HG02852 (cell line): ENCODE measurements around the gene BRD3.

ENCODE experiments used
- ATAC-seq: cut with Tn5 transposase; IDR thresholded peaks from one replicate; pipeline ENCODE4 v1.9.1; 2021; ENCODE audit warnings: mild to moderate bottlenecking, moderate library complexity; ENCODE audit not compliant: unreplicated experiment

The BRD3 gene

DNA sequence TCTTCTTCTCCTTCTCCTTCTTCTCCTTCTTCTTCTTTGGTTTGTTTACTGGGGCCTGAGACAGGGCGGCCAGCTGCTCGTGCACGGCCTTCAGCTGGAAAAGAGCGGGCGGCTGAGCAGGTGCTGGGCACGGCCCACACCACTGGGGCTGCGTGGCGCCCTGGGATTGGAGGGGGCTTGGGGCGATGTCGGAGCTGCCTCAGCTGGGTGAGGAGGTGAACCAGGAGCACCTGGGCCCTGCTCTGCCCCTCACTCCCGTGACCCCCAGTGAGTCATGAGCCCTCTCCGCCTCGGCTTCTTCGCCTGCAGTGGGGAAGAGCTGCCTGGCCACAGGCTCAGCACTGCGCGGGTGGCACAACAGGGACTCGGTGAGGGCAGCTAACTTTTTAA lies 27.7 kb downstream of the BRD3 start:
- no peak for ATAC-seq

DNA sequence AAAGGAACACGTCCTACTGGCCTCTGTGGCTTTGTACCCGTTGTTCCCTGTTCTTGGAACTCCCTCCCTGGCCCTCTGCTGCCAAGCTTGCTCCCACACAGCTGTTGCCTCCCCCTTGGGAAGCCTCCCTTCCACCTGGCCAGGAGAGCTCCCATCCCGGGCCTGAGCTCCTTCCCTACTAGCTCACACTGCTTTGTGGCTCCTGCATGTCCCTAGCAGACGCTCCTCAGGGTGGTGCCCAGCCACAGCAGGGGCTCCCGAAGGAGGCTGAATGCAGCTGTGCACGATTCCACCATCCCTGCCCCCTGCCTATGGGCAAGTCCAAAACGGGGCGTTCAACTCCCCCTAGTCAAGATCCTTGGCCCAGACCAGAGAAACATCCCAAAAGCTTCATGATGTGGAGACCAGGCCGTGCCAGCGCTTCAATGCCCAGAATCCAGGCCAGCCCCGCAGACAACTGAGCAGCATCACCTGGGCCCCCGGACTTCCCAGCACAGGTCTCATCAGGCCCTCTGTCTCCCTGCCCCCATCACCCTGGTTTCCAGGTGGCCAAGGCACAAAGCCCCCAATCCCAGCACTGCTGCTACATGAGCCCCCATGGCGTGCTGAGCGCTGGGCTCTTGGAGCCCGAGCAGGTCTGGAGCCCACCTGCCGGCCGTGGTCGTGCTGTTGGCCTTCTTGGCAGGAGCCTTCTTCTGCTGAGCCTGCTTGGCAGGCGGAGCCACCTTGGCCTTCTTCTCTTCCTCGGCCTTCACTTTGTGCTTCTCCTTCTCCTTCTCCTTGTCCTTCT lies 28.2 kb downstream of the BRD3 start:
- no peak for ATAC-seq

DNA sequence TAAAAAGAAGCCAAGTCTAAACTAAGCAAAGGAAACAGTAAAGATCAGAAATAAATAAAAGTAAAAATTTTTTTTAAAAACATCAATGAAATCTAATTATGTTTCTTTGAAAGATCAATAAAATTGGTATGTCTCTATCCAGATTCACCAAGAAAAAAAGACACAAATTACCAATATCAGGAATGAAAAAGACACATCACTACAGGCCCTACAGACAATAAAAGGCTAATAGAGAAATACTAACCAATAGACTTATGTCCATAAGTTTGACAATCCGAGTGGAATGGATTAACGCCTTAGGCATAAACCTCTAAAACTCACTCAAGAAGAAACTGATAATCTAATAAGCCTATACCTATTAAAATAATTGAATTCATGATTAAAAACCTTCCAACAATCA lies 30.2 kb downstream of the BRD3 start:
- ATAC-seq, result no peak

DNA sequence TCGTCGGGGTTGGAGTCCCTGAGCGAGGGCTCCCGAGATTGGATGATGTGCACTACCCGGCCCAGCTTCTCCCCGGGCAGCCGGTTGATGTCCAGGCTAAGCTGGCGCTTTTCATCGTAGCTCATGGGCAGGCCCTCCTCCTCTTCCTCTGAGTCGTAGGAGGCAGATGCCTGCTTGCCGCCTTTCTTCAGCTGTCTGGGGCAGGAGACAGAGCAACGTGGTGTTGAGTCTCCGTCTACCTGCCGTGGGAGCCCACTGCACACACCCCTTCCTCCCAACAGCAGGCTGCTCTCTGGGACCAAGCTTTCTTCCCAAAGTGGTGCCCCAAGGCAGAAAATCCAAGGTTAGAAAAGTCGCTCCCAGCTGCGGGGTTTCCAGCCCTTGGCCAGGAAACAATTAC lies 31.7 kb downstream of the BRD3 start:
- ATAC-seq, result no peak

DNA sequence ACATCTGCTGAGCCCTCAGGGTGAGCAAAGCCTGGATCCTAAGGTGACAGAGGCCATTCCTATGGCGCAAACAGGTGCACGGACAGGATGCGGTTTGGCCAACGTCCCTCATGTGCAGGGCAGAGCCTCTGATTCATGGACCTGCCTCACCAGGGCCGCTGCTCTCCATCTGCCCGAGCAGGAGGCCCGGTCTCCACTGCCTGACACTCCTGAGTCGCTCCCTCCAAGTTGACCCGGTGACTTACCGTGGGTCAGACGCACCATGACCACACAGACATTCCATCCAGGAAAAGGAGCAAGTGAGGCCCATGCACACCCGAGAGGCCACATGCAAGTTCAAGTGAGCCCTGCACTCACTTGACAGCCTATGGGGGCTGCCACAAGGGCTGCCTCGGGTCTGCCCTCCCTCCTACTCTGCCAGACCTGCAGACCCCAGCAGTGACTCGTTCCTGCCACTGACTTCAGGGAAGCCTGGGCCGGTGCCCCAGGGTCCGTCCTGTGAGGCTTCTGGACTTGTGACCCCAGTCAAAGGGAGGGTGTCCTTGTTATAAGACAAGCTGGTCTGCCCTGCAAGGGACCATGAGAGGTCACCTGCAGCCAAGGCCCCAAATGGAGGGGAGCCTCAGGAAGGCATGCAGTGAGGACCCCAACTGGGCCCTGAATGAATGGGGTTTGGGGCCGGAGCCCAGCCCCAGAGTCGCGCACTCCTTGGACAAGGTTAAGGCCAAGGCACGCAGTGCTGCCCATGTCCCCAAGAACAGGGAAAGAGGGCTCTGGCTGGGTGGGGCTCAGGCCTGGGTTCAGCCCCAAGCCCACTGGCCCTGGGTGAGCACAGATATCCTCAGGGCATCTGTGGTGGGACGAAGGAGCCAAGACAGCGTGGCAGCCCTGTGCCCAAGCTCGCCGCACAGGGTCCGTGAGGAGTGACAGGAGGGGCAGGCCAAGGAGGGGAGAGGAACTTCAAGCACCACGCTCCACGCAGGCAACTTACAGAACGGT lies 32.5 kb downstream of the BRD3 start:
- ATAC-seq, result no peak

DNA sequence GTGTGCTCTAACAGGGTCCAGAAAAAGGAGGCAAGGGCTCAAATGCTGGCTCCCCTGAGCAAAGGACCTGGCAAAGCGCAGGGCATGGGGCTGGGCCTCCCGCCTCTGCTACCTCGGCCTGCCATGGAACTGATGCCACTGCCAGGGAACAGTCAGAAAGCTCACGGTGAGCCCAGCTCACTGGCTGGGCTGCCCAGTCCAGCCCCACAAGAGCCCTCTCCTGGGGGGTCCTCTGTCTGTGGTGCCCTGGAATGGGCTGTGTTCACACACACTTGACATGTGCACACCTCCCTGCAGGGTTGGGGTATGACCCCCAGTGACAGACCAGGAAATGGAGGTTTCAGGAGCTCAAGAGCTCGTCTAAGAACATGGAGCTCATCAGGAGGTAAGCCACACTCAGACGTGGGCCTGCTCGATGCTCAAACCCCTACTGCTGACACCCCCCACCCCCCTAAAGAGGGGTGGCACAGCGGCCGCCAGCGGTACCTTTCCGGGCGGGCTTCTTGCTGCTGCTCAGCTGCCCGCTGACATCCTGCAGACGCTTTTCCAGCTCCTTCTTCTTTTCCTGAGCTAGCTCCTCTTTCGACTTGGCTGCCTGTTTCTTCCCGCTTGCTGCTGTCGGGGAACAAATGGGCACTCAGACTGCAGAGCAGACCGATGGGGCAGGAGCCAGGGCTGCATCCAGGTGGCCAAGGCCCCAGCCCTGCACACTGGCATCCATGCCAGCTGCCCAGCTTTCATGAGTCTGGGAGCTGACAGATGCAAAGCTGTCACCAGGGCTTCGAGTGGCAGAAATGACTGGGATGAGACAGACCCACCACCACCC lies 33.4 kb downstream of the BRD3 start:
- no peak for ATAC-seq

DNA sequence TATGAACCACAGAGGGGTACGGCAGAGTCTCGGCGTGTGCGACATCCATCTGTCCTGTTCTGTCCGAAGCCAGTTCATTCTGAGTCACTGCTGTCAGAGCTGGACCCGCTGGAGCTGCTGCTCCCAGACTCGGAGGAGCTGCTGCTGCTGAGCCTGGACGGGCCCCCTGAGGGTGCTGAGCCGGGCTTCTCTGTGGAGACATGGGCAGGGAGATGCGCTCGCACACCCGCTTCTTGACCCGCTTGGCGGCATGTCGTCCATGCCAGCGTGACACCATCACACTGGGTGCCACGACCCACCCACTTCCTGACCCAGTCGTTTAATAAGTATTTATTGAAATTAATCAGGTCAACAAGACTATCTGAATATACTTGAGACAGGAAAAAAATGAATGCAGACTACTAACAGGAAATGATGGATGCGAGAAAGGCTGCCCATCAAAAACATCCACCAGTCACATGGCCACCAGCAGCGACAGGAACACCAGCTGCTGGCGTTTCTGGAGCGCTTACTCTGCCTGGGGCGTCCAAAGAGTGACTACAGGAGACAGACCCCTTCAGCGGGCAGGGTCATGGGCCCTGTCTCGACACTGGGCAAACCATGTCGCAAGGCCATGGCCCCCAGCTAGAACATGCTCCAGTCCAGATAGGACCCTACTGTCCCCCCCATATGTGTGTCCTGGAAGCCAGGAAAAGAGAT lies 34.2 kb downstream of the BRD3 start:
- ATAC-seq, result no peak

DNA sequence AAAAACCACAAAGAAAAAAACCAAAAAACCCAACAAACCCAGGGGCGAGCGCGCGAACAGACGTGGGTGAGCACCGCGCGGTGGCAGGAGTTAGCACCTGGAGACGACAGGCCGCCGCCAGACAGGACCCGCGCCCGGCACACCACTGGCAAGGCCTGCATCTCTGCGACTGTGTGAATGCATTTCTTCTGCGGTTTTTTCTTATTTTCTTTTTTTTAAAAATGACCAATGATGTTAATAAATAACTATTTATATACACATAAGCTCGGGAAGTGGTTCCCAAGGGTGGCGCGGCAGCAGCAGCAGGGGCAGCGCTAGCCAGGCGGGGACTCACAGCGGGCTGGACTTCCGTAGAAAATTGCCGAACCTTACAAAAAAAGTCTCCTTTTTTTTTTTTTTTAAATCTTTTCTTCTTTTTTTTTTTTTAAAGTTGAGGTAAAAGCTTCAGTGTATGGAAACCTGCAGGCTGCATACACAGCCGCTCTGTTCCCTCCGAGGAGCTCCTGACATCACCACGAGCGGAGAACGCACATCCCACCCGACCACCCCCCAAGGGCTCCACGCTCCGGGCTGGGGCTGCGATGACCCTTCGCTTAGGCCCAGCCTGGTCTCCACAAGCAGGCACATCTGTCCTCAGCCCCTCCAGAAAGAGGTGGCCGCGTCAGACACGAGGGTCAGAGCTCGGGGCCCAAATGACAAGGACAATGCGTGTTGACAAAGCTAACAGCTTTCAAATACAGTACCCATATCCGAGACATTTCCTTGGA lies 35.2 kb downstream of the BRD3 start:
- no peak for ATAC-seq

DNA sequence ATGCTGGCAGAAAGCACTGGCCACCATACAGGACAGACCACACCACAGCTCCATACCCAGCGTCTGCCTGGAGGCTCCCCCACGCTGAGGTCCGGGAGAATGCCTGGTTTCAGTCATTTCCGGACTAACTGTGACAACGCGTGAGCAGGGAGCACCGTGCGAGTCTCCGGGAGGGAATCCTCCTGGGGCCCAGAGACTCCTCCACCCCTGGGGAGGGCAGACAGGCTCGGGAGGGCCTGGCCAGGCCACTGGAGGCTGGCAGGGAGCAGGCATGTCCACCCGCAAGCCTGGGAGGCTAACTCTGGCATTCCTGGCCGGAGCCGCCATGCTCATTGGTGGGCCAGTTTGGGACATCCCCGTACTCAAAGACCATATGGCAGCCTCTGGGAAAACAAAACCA lies 36.0 kb downstream of the BRD3 start:
- no peak for ATAC-seq

DNA sequence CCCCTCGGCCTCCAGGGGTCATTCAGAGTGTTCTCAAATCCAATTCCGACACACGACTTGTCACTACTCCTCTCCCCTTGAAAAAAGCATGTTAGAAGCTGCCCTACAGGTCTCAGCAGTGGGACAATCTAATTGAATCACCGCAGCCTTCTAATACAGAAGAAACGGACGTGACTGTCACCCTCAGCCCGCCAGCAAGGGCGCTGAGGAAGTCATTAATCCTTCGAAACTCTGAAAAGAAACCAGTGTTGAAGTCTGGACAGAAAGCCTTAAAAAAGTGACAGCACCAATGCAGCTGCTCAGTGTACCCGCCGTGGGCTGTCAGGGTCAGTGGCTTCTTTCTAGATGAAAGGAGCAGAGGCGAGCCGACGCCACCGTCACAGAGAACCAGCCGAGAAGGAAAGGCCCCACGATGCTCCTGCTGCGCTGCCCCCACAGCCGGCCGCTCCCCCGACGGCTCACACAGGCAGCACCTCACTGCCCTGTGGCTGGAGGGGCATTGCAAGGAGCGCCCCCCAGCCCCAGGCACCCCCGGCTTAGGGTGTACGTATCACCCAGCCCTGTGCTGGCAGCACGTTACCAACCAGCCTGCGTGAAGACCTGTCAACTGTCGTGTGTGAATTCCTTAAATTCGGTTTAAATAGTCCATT lies 36.9 kb downstream of the BRD3 start:
- ATAC-seq, result no peak

DNA sequence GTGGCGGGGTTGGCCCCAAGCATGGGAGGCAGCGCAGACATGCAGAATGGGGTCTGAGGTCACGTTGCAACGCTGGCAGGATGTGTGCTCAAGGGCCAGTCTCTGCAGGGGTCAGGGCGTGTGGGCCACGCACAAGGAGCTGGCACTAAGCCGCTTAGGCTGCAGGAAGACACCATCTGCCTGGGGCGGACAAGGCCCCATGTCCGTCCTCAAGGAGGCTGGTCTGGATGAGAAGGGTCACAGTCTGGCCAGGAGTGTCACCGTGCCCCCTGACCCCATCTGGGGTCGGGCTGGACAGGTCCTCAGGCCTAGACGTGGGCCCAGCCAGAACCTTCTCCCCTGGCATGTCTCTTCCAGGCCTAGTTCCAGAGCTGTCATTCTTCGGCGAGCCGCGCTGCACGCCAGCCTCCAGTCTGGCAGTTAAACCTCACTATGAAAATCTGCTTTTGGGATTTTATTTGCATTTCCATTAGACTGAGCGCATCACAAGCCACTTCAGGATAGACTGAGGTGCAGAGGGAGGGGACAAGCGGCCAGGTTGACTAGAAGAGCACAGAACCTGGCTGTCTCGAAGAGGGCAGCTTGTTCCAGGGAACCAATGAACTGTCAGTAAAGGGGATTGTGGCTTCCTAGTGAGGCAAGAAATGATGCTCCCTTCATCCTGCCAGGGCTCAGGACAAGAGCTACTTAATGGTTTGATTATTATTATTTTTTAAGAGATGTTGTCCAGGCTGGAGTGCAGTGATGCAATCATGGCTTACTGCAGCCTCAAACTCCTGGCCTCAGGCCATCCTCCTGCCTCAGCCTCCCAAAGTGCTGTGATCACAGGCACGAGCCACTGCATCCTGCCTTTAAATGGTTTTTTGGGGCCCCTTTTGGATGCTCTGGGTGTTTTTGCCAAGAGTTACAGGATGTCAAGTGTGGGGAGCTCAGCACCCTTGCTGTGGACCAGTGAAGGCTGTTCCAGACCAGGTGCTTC lies 38.3 kb downstream of the BRD3 start:
- ATAC-seq, result no peak

DNA sequence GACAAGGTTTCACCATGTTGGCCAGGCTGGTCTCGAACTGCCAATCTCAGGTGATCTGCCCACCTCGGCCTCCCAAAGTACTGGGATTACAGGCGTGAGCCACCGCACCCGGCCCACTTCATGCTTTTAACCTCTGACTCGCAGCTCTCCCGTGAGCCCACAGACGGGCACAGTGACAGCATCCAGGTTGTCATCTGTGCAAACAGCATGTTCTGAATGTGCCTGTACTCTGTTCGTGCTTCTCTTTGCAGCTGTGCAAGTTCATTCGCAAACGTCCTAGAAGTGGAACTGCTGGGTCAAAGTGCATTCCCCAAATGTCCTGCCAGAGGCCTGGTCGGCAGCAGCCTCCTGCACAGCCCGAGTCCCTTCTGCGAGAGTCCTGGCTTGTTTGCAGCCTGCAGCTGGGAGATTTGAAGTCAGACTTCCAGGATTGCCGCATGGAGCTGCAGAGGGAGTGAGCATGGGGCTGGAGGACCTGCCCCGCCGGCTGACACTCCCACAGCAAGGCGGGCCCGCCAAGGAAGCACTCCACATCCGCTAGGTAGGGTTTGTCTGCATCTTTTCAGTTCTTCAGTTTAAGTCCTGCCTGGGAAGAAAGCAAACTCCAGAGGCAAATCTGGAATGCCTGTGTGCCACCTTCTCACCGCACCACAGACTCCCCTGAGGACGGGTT lies 39.1 kb downstream of the BRD3 start:
- no peak for ATAC-seq

DNA sequence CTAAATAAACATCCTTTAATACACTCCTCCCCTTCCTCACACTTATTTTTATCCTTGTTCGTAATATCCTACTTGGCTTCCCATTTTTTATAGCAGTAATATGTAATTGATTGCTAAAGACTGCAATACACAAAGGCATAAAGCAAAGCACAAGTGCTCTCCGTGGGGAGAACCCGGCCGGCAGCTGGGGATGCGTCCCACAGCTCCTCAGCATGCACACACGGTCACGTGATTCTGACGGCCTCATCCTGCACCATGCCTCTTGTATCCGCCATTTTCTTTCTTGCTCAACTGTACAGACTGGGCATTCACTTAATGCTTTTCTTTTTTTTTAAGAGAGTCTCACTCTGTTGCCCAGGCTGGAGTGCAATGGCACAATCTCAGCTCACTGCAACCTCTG lies 39.8 kb downstream of the BRD3 start:
- no peak for ATAC-seq

DNA sequence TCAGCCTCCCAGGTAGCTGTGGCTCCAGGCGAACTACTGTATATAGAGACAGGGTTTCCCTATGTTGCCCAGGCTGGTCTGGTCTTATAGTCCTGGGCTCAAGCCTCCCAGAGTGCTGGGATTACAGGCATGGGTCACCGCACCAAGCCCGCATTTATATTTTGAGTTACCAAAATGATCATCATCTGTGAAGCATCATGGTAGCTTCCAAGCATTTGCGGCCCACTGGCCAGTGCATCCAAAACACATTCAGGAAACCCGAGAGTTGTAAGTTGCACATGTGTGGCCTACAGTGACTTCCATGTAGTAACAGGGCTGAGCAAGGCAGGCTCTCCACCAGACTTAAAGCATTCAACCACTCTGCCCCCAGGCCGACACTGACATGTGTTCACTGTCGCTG lies 40.3 kb downstream of the BRD3 start:
- ATAC-seq, result no peak

DNA sequence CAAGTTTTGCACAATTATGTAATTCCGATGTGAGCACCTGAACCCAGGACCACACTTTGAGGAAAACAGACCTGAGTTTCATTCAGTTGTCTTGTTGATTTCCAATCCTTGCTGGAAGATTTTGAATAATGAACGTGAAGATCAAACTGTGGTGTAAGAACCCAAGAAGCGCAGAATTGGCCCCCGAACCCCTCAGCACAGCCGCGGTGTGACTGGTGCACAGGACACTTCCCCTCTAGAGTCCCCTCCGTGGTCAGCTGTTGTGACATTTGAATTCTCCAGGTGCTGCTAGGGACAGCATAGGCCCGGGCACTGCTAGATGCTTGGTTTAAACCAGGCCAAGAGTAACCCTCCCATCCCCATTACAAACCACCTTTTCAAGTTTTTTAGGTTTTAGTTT lies 40.8 kb downstream of the BRD3 start:
- no peak for ATAC-seq

DNA sequence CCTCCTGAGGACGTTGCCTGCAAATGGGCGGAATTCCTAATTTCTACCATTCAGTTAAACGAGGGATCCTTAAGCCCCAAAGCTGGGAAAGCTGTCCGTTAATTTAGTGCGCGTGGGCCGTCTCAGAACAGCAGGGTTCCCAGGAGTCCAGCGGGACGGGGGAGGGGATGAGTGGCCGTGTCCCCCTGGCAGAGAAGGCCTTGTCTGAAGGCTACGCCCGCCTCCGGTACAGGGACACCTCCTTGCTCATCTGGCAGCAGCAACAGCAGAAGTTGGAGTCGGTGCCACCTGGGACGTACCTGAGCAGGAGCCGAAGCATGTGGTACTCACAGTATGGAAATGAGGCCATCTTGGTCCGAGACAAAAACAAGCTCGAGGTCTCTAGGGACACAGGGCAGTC lies 41.2 kb downstream of the BRD3 start:
- ATAC-seq, result no peak
